Osteocyte (in vitro differentiated cells): ENCODE results near the gene TLR3. TPM values are rescaled to one million over a fixed set of nuclear protein-coding genes. Genes with fewer than 3 reads are reported as not detected.

Experiments used
- DNase-seq: peaks from one replicate; pipeline ENCODE4 v3.0.0; 2021; ENCODE audit warnings: mixed read lengths; ENCODE audit not compliant: unreplicated experiment; ENCODE audit errors: extremely low spot score
- H3K27ac Mint-ChIP-seq: one replicate; pipeline ENCODE4 v1.8.0; 2021; ENCODE audit warnings: mild to moderate bottlenecking, mixed read lengths; ENCODE audit not compliant: unreplicated experiment
- H3K27me3 Mint-ChIP-seq: one replicate; pipeline ENCODE4 v1.8.0; 2021; ENCODE audit warnings: mixed read lengths; ENCODE audit not compliant: unreplicated experiment
- H3K36me3 Mint-ChIP-seq: one replicate; pipeline ENCODE4 v1.8.0; 2021; ENCODE audit warnings: mixed read lengths; ENCODE audit not compliant: unreplicated experiment
- H3K4me1 Mint-ChIP-seq: one replicate; pipeline ENCODE4 v1.8.0; 2021; ENCODE audit warnings: mixed read lengths; ENCODE audit not compliant: unreplicated experiment
- H3K4me3 Mint-ChIP-seq: one replicate; pipeline ENCODE4 v1.8.0; 2021; ENCODE audit warnings: mild to moderate bottlenecking, moderate library complexity, mixed read lengths; ENCODE audit not compliant: unreplicated experiment
- H3K9me3 Mint-ChIP-seq: one replicate; pipeline ENCODE4 v1.8.0; 2021; ENCODE audit warnings: mixed read lengths; ENCODE audit not compliant: unreplicated experiment
- total RNA-seq: library from RNA; stranded (reverse); gene quantifications from 2 replicates; pipeline ENCODE4 v1.2.1, GENCODE V29; 2021
- TF ChIP-seq, protein P1 (sequence below): fragments of 200-600 bp; sonication (generic); IDR thresholded peaks from 2 replicates; pipeline ENCODE4 v1.5.0; 2021; ENCODE audit warnings: antibody characterized with exemption, mild to moderate bottlenecking, moderate library complexity

Gene TLR3
- total RNA-seq, 1 donor from 2014 or later = 7.5 TPM

DNA sequence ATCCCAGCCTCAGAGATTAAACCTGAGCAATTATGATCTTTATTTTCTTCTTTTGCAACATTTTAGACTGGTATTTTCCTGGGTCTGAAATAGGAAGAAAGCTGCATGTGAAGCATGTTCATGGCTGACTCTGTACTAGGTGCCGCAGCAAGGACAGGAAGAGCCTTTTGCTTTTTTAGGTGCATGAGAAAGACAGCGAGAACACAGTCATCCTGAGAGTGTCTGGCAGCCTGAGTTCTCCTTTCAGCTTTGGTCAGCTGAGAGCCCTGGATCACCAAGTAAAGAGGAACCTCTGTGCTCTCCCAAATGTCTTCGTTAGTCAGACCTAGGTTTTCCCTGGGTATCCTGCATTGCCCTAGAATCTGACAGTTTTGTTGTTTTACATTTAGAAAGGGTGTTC lies 65.3 kb downstream of the TLR3 start:
- peaks cover 10% of the 10 kb centered on the region for H3K4me1 Mint-ChIP-seq
- H3K27ac Mint-ChIP-seq = no peak overlapping the region
- H3K4me3 Mint-ChIP-seq = no peak overlapping the region
- TF ChIP-seq, protein P1, sequence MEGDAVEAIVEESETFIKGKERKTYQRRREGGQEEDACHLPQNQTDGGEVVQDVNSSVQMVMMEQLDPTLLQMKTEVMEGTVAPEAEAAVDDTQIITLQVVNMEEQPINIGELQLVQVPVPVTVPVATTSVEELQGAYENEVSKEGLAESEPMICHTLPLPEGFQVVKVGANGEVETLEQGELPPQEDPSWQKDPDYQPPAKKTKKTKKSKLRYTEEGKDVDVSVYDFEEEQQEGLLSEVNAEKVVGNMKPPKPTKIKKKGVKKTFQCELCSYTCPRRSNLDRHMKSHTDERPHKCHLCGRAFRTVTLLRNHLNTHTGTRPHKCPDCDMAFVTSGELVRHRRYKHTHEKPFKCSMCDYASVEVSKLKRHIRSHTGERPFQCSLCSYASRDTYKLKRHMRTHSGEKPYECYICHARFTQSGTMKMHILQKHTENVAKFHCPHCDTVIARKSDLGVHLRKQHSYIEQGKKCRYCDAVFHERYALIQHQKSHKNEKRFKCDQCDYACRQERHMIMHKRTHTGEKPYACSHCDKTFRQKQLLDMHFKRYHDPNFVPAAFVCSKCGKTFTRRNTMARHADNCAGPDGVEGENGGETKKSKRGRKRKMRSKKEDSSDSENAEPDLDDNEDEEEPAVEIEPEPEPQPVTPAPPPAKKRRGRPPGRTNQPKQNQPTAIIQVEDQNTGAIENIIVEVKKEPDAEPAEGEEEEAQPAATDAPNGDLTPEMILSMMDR = no peak
- peaks cover 5% of the 10 kb centered on the region for H3K27me3 Mint-ChIP-seq
- H3K36me3 Mint-ChIP-seq = no peaks in the 10 kb centered on the region
- H3K9me3 Mint-ChIP-seq = no peaks in the 10 kb centered on the region
- no peak for DNase-seq

DNA sequence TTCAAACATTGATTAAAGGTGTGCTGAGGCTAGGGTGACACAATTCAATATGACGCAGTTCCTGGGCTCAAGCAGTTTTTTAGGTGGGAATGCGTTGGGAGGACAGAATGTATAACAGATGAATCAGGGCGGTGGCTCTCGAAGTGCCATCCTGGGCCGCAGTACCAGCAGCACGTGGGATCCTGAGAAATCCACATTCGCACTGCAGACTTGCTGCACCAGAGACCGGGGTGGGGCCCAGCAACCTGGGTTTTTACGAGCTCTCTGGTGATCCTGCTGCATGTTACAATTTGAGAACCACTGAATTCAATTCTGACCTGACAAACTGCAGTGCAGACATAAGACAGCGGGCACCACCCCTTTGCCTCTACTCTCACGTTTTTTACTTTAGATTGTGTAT lies 65.9 kb downstream of the TLR3 start:
- peaks cover 10% of the 10 kb centered on the region for H3K4me1 Mint-ChIP-seq
- H3K4me3 Mint-ChIP-seq = no peak overlapping the region
- H3K36me3 Mint-ChIP-seq = no peaks in the 10 kb centered on the region
- no peak for DNase-seq
- no peaks in the 10 kb centered on the region for H3K9me3 Mint-ChIP-seq
- H3K27me3 Mint-ChIP-seq = peaks cover 5% of the 10 kb centered on the region
- TF ChIP-seq, protein P1 = no peak
- no peak overlapping the region for H3K27ac Mint-ChIP-seq

DNA sequence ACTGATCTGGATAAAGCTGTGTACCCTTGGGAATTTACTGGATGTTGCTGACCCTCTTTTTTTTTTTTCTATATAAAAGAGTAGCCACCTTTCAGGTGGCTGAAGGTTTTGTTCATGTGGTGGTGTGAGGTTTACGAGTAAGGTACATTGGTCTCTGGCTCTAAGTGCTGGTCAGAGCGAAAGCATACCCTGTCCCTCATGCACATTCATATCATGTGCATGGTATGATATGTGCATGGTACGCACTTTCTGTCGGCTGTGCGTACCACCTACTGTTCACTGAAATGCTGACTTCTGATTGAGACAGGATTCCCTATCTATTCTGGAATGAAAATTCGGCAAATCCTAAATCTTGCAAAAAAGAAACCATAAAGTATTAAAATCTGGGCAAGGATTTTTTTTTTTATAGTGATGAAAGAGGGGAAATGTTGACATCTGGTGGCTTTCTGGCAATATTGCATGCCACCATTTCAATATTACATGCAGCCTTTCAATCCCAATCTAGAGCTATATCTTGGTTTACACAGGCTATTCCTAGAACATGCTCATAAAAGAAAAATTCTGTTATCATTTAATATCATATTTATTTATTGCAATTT lies 68.3 kb downstream of the TLR3 start:
- peaks cover 9% of the 10 kb centered on the region for H3K4me1 Mint-ChIP-seq
- no peaks in the 10 kb centered on the region for H3K36me3 Mint-ChIP-seq
- DNase-seq = no peak
- TF ChIP-seq, protein P1 = peak; percentile 76
- no peaks in the 10 kb centered on the region for H3K9me3 Mint-ChIP-seq
- no peak overlapping the region for H3K27ac Mint-ChIP-seq
- peaks cover 5% of the 10 kb centered on the region for H3K27me3 Mint-ChIP-seq
- H3K4me3 Mint-ChIP-seq = no peak overlapping the region

Other genes with a start within 250 kb of the TLR3 start
- gene FAM149A, start 35.5 kb downstream of the TLR3 start, total RNA-seq = 2.0 and 2.3 TPM in 2 replicates
- 14.1 and 14.4 TPM in 2 replicates for gene CYP4V2, start 122.4 kb downstream of the TLR3 start, total RNA-seq
- 0.43 TPM in 1 of 2 replicates, not detected in the other for gene KLKB1, start 158.4 kb downstream of the TLR3 start, total RNA-seq
- not detected in 2 replicates for gene F11, start 197.0 kb downstream of the TLR3 start, total RNA-seq